Panc1 (cell line): Measurements from ENCODE around the gene SLFN12L. TPM values are rescaled to one million over a fixed set of nuclear protein-coding genes. Genes with fewer than 3 reads are reported as not detected.

Experiments
- ATAC-seq: fragments of 200-7000 bp; cut with Tn5 transposase; 2 replicates; pipeline ENCODE4 v1.9.1; 2020; ENCODE audit warnings: mild to moderate bottlenecking, moderate library complexity
- BruUV-seq: library from RNA; stranded (reverse); fragments of 400-500 nt; replicated peaks from 2 replicates; lab custom pipeline; 2021; lab: Mats Ljungman, UMichigan
- CTCF ChIA-PET: fragments of 300-600 bp; sonication (Branson Sonifier 250); formaldehyde crosslinking; loops from one replicate; lab custom pipeline; 2022; ENCODE audit warnings: antibody characterized with exemption; lab: Charles Lee
- POLR2A ChIA-PET: fragments of 300-600 bp; sonication (Branson Sonifier 250); formaldehyde crosslinking; loops from one replicate; lab custom pipeline; 2022; ENCODE audit warnings: antibody characterized with exemption; lab: Charles Lee
- DNase-seq: peaks from one replicate; pipeline ENCODE4 v3.0.0-alpha.2; 2010; ENCODE audit warnings: low read depth, low spot score
- H3K27ac ChIP-seq: 2 replicates; pipeline ENCODE4 v1.5.1; 2011; ENCODE audit warnings: mild to moderate bottlenecking, low read length, inconsistent platforms
- H3K27me3 ChIP-seq: fragments of 200-500 bp; sonication (Bioruptor generic); 2 replicates; pipeline ENCODE4 v1.6.0; 2014; ENCODE audit warnings: low read length, inconsistent platforms; ENCODE audit not compliant: control insufficient read depth, insufficient read depth
- H3K36me3 ChIP-seq: fragments of 200-500 bp; sonication (Bioruptor generic); 2 replicates; pipeline ENCODE4 v1.5.1; 2014; ENCODE audit warnings: inconsistent platforms, mild to moderate bottlenecking, low read length, moderate library complexity; ENCODE audit not compliant: control insufficient read depth, insufficient read depth
- H3K4me1 ChIP-seq: 2 replicates; pipeline ENCODE4 v1.5.1; 2011; ENCODE audit warnings: inconsistent platforms, mild to moderate bottlenecking, low read length, moderate library complexity; ENCODE audit not compliant: control insufficient read depth, insufficient read depth
- H3K4me3 ChIP-seq, 2 experiments: 2 replicates each; pipeline ENCODE4 v1.5.1; 2011 to 2012; ENCODE audit warnings: low read depth in 2 of 2, low read length in 2 of 2, mild to moderate bottlenecking in 2 of 2, inconsistent platforms in 1 of 2, moderate library complexity in 1 of 2
- H3K9me3 ChIP-seq: fragments of 200-500 bp; sonication (Bioruptor generic); 2 replicates; pipeline ENCODE4 v1.5.1; 2014; ENCODE audit warnings: low read depth, mild to moderate bottlenecking, inconsistent platforms, low read length, moderate library complexity; ENCODE audit not compliant: control insufficient read depth, insufficient read depth
- CTCF ChIP-seq: fragments of 450-650 bp; IDR thresholded peaks from 2 replicates; pipeline ENCODE4 v1.5.1; 2017; ENCODE audit warnings: mild to moderate bottlenecking
- POLR2AphosphoS5 ChIP-seq: IDR thresholded peaks from 2 replicates; pipeline ENCODE4 v1.6.1; 2012; ENCODE audit warnings: mild to moderate bottlenecking, low read depth, low read length, moderate library complexity
- SIN3A ChIP-seq: IDR thresholded peaks from 2 replicates; pipeline ENCODE4 v1.6.1; 2012; ENCODE audit warnings: low read depth, mild to moderate bottlenecking, low read length, moderate library complexity, borderline replicate concordance; ENCODE audit not compliant: insufficient read depth
- TCF7L2 ChIP-seq: IDR thresholded peaks from 2 replicates; pipeline ENCODE4 v1.6.1; 2011; ENCODE audit warnings: mild to moderate bottlenecking, low read depth, low read length, inconsistent platforms
- in situ Hi-C: cut with HindIII; loops from 2 replicates; pipeline ENCODE4 v1.10.0; 2016; ENCODE audit warnings: low sequenced_read_pairs, low pct_unique_long_range_greater_than_20kb
- intact Hi-C: fragments of 100-400 bp; cut with micrococcal nuclease; formaldehyde crosslinking; loops from one replicate; pipeline ENCODE4 v1.10.0; 2022; ENCODE audit not compliant: unreplicated experiment
- total RNA-seq: library from RNA; stranded (reverse); gene quantifications from one replicate; pipeline ENCODE4 v1.2.1, GENCODE V29; 2021; ENCODE audit not compliant: unreplicated experiment
- TF ChIP-seq, protein P1 (sequence below), 2 experiments: IDR thresholded peaks; 2 replicates each; pipeline ENCODE4 v1.6.1; 2011 to 2012; ENCODE audit warnings: low read depth in 2 of 2, control low read depth in 1 of 2, low read length in 1 of 2, mild to moderate bottlenecking in 1 of 2, moderate library complexity in 1 of 2; ENCODE audit not compliant: insufficient read depth in 1 of 2

The SLFN12L gene
- total RNA-seq, 1 experiment from 2014 or later, result 0.33 TPM

DNA sequence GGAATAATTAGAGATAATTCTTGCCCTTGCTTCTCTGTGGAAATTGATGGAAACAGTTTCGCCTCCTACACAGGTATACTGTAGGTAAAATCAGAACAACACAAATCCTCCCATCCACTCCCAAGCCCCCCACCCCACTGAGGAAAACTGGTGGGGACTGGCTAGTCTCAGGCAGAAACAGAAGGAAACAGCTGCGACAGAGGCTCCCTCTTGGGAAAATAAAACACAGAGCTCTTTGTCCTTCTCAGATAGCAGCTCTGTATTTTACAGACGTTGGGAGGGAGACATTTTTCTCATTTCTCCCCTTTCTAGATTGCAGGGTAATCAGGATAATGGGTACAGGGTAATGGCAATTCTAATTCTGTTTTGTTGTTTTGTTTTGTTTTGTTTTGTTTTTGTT, 90.0 kb downstream of the SLFN12L start:
- Histone ChIP-seq H3K4me3 (peak overlapping the region; percentile 66 to 84), H3K4me1 (peaks cover 5% of the 10 kb centered on the region), H3K9me3 (no peaks in the 10 kb centered on the region), H3K27me3 (no peaks in the 10 kb centered on the region), H3K27ac (peak overlapping the region; percentile 82), H3K36me3 (0 out of 2 replicates have a peak, but pooled peaks cover 5% of the 10 kb centered on the region)
- no peak for DNase-seq
- intact Hi-C loops (no loop called here), in situ Hi-C loops (no loop called here)
- no TSS peak for BruUV-seq
- TF ChIP-seq POLR2AphosphoS5, result no peak
- no peak for TF ChIP-seq CTCF
- no peak for TF ChIP-seq TCF7L2
- no peak for TF ChIP-seq SIN3A
- TF ChIP-seq, protein P1, sequence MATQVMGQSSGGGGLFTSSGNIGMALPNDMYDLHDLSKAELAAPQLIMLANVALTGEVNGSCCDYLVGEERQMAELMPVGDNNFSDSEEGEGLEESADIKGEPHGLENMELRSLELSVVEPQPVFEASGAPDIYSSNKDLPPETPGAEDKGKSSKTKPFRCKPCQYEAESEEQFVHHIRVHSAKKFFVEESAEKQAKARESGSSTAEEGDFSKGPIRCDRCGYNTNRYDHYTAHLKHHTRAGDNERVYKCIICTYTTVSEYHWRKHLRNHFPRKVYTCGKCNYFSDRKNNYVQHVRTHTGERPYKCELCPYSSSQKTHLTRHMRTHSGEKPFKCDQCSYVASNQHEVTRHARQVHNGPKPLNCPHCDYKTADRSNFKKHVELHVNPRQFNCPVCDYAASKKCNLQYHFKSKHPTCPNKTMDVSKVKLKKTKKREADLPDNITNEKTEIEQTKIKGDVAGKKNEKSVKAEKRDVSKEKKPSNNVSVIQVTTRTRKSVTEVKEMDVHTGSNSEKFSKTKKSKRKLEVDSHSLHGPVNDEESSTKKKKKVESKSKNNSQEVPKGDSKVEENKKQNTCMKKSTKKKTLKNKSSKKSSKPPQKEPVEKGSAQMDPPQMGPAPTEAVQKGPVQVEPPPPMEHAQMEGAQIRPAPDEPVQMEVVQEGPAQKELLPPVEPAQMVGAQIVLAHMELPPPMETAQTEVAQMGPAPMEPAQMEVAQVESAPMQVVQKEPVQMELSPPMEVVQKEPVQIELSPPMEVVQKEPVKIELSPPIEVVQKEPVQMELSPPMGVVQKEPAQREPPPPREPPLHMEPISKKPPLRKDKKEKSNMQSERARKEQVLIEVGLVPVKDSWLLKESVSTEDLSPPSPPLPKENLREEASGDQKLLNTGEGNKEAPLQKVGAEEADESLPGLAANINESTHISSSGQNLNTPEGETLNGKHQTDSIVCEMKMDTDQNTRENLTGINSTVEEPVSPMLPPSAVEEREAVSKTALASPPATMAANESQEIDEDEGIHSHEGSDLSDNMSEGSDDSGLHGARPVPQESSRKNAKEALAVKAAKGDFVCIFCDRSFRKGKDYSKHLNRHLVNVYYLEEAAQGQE (IDR thresholded peaks at IDR 0.05; ENCODE audit: insufficient read depth in 1 of 2, low read depth in 2 of 2, low read length in 1 of 2), result no peak
- CTCF ChIA-PET, result interaction anchor here (0.6 kb wide), 1 partner anchor 74 kb away, joined by 3 read pairs; no protein-coding TSS in a partner anchor
- POLR2A ChIA-PET, result interaction anchor here (0.7 to 1.9 kb wide), 2 partner anchors 14 to 144 kb away, joined by 3 to 6 read pairs; no protein-coding TSS in a partner anchor
- no peak for ATAC-seq

GRCh38 chr17:35438433-35438832, 99.0 kb downstream of the SLFN12L start:
- H3K27ac ChIP-seq, result no peak overlapping the region
- no TSS peak for BruUV-seq
- H3K4me1 ChIP-seq, result peaks cover 20% of the 10 kb centered on the region
- H3K27me3 ChIP-seq, result no peaks in the 10 kb centered on the region
- POLR2A ChIA-PET, result interaction anchor here (0.7 kb wide), 1 partner anchor 65 kb away, joined by 3 read pairs; the partner anchor contains the start of gene SLFN11
- no peak for DNase-seq
- CTCF ChIA-PET, result interaction anchor here (0.7 kb wide), 1 partner anchor 125 kb away, joined by 3 read pairs; no protein-coding TSS in a partner anchor
- ATAC-seq, result no peak
- TF ChIP-seq POLR2AphosphoS5, result no peak
- TF ChIP-seq TCF7L2, result no peak
- H3K4me3 ChIP-seq, result no peak overlapping the region
- intact Hi-C loops, result loop anchor here (10.0 kb wide), 1 partner anchor 96 kb away; the partner anchor contains the start of gene SLFN12L
- H3K9me3 ChIP-seq, result no peaks in the 10 kb centered on the region
- in situ Hi-C loops, result no loop called here
- H3K36me3 ChIP-seq, result no peaks in the 10 kb centered on the region
